GM13977 (cell line): ENCODE results near the gene ZXDC.
A peak's percentile ranks its signal among the peaks of the same experiment; 100 is the strongest.

Source experiments
- DNase-seq: peaks from one replicate; pipeline ENCODE4 v3.0.0; 2012; ENCODE audit warnings: low spot score
- in situ Hi-C: fragments of 300-500 bp; cut with MboI; formaldehyde crosslinking; loops from one replicate; pipeline ENCODE4 v1.12.0; 2022; ENCODE audit warnings: low sequenced_read_pairs, low pct_unique_long_range_greater_than_20kb, mixed read lengths, inconsistent platforms; ENCODE audit not compliant: unreplicated experiment
- TF ChIP-seq, protein P1 (sequence below): IDR thresholded peaks from 2 replicates; pipeline ENCODE4 v1.5.1; 2012; ENCODE audit warnings: mild to moderate bottlenecking, control low read depth; ENCODE audit not compliant: insufficient read depth; ENCODE audit errors: extremely low read depth, missing control alignments

Gene ZXDC

DNA sequence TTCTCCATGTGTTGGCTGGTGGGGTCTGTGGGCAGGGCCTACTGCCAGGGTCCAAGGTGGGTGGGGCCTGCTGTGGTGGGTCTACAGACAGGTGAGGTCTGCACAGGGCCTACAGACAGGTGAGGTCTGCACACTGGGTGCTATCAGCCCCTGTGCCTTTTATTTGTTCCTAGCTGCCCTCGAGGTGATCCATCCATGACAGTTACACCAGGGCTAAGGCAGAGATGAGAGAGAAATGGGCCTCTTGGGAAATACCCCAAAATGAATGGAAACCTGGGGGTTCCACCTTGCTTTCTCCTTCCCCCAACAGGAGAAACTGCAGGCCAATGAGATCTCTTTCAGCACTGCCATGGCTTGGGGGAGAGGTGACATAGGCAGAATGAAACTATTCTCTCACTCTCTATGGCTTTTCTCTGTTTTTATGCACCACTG lies 44.6 kb downstream of the ZXDC start:
- peak; percentile 83 for DNase-seq
- in situ Hi-C loops: no loop called here
- TF ChIP-seq, protein P1, sequence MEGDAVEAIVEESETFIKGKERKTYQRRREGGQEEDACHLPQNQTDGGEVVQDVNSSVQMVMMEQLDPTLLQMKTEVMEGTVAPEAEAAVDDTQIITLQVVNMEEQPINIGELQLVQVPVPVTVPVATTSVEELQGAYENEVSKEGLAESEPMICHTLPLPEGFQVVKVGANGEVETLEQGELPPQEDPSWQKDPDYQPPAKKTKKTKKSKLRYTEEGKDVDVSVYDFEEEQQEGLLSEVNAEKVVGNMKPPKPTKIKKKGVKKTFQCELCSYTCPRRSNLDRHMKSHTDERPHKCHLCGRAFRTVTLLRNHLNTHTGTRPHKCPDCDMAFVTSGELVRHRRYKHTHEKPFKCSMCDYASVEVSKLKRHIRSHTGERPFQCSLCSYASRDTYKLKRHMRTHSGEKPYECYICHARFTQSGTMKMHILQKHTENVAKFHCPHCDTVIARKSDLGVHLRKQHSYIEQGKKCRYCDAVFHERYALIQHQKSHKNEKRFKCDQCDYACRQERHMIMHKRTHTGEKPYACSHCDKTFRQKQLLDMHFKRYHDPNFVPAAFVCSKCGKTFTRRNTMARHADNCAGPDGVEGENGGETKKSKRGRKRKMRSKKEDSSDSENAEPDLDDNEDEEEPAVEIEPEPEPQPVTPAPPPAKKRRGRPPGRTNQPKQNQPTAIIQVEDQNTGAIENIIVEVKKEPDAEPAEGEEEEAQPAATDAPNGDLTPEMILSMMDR: no peak

DNA sequence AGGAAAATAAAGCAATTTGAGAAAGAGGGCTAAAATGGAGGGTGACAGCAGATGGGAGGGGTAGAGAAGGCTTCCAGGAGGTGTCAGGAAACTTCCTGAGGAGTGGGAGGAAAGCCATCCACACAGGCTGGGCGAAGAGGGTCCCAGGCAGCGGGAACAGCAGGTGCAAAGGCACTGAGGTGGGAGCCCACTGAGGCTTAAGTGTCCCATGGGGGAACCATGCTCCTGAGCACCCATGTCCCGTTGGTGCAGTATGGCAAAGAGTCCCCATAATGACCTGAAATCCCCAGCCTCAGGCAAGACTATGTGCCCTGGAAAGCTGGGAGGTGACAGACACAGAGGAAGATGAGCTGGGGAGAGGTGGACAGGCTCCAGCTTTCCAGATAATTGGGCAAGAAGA lies 50.9 kb downstream of the ZXDC start:
- TF ChIP-seq, protein P1: no peak
- DNase-seq: no peak
- in situ Hi-C loops: no loop called here

DNA sequence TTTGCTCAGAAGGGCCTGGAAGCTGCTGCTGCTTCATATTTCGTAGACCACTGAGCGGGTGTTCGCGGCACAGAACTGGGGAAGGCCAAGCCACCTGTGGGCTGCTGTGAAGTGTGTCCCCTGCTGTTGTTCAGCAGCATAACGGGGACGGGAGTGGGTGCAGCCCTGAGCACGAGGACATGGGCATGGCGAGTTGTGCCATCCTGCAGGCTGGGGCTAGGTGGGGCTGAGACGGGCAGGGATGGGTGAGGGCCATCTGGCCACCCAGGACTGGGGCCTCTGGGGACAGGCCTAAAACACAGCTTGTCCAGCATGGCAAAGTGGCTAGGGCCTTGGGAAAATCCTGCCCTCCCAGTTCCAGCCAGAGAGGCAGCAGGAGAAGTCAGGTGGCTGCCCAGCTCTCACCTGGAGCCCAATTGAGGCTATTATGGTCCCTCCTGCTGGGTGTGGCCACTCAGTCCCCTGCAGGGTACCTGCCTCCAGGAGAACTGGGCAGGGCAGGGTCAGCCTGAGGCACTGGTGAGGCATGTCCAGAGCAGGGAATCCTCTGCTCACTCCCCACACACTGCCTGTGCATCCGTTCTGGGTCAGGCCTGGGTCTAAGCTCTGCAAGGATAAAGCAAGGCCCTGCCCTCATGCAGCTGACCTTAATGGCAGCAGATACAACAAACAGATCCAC lies 51.5 kb downstream of the ZXDC start:
- TF ChIP-seq, protein P1: no peak
- in situ Hi-C loops: no loop called here
- no peak for DNase-seq

DNA sequence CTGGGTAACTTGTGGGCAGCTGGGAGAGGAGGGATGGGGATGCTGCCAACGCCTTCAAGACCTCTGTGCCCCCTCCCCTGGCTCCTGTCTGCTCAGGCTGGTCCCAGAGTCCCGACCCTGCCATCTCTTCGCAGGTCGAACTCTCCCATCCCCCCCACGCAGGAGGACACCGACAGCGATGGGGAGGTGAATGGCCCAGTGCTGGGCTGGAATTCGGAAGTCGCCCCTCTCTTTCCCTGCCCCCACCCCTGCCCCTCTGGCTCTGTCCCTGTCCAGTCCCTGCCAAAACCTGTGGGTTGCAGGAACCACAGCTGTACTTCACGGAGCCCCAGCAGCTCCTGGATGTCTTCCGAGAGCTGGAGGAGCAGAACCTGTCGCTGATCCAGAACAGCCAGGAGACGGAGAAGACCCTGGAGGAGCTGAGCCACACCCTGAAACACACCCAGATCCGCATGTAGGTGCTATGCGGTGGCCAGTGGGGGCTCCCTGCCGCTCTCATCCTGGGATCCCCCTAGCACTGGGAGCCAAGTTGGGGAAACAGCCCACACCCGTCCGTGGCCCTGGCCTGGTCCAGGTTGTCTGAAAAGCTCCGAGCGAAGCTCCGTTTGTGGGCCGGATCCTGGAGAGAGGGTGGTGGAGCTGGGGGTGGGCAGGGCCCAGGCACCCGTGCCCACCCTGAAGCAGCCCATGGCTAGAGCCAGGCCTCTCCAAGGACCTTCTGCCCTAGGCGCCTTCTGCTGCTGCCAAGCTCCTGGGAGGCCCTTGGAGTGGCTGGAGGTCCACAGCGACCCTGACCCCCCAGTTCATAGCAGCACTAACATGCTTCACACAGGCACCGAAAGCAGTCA lies 52.3 kb downstream of the ZXDC start:
- TF ChIP-seq, protein P1: no peak
- in situ Hi-C loops: no loop called here
- DNase-seq: no peak

DNA sequence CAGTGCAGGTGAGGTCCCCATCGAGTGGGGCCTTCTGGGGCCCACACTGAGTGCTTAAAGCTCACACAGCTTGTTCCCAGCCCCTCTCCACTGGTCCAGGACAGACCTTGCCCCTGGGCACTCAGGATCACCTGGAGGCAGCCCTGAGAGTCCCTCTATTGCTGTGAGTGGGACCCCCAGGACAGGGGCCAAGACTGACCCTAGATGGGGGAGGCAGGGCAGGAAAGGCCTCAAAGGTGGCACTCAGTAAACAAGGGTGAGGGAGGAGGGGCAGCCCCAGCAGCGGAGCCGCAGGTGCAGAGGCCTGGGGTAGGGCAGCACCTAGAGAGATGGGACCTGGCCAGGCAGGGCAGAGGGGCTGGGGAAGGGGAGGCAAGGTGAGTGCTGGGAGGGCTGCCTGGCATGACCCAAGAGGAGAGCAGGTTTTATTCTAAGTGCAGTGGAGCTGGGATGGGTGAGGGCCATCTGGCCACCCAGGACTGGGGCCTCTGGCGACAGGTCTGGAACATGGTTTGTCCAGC lies 53.1 kb downstream of the ZXDC start:
- TF ChIP-seq, protein P1: no peak
- no peak for DNase-seq
- in situ Hi-C loops: no loop called here

DNA sequence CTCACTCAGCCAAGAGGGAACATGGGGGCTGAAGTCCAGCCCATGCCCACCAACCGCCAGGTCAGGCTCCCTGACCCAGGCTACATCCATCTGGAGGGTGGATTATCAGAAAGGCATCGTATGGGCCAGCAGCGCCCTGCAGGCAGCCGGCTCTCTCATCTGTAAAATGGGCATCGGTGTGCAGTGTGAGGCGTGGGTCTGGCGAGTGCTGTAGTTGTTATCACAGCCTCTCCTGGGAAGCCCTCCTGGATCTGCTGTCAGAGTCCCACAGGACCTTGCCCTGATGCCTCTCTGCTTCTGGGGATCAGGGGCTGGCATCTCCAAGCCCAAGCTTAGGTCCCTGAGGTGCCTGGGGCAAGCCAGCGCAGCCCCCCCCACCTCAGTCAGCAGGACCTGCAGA lies 53.6 kb downstream of the ZXDC start:
- TF ChIP-seq, protein P1: no peak
- in situ Hi-C loops: no loop called here
- no peak for DNase-seq
